SK-N-MC (cell line): ENCODE results near the gene WAC.
A peak's percentile ranks its signal among the peaks of the same experiment; 100 is the strongest.
"Not testable (repeated sequence)": the region's sequence is repeated elsewhere in the genome, so short reads cannot be mapped to it uniquely, and the experiment has no call there.

Experiments used
- DNase-seq: peaks from one replicate; pipeline ENCODE4 v3.0.0-alpha.2; 2011; ENCODE audit warnings: low read depth, low spot score
- H3K27ac ChIP-seq: fragments of 200-600 bp; sonication (generic); 2 replicates; pipeline ENCODE4 v1.5.1; 2016; ENCODE audit warnings: mixed run types
- H3K36me3 ChIP-seq: fragments of 200-600 bp; sonication (generic); 2 replicates; pipeline ENCODE4 v1.6.1; 2017; ENCODE audit warnings: antibody characterized with exemption, low read length, mixed read lengths; ENCODE audit not compliant: insufficient read depth
- H3K4me3 ChIP-seq: fragments of 200-600 bp; sonication (generic); 2 replicates; pipeline ENCODE4 v1.5.1; 2016
- H3K9ac ChIP-seq: fragments of 200-600 bp; sonication (generic); 2 replicates; pipeline ENCODE4 v1.8.0; 2017; ENCODE audit warnings: mixed run types, mixed read lengths; ENCODE audit not compliant: insufficient read length
- H3K9me3 ChIP-seq: fragments of 200-600 bp; sonication (generic); 2 replicates; pipeline ENCODE4 v1.6.1; 2017; ENCODE audit warnings: low read depth, mild to moderate bottlenecking, antibody characterized with exemption, low read length, moderate library complexity, mixed read lengths
- EZH2 ChIP-seq: fragments of 200-600 bp; sonication (generic); IDR thresholded peaks from one replicate; pipeline ENCODE4 v1.6.1; 2017; ENCODE audit warnings: antibody characterized with exemption
- FOXP2 ChIP-seq: optimal IDR thresholded peaks from 2 replicates; pipeline ENCODE3; 2011; ENCODE audit warnings: mild to moderate bottlenecking, moderate library complexity; ENCODE audit not compliant: insufficient read depth; ENCODE audit errors: extremely low read length, control extremely low read depth
- POLR2AphosphoS5 ChIP-seq: IDR thresholded peaks from 2 replicates; pipeline ENCODE4 v1.6.1; 2012; ENCODE audit warnings: mild to moderate bottlenecking, low read depth, low read length, borderline replicate concordance

WAC gene

GRCh38 chr10:28497313-28498126, 35.4 kb upstream of the WAC start:
- no peaks in the 10 kb centered on the region for H3K36me3 ChIP-seq
- no peak overlapping the region for H3K27ac ChIP-seq
- H3K9ac ChIP-seq: no peak overlapping the region
- no peak for TF ChIP-seq FOXP2
- TF ChIP-seq POLR2AphosphoS5: no peak
- TF ChIP-seq EZH2: no peak
- no peak for DNase-seq
- no peak overlapping the region for H3K4me3 ChIP-seq
- H3K9me3 ChIP-seq: no peaks in the 10 kb centered on the region

GRCh38 chr10:28500203-28500602, 32.7 kb upstream of the WAC start:
- not testable (repeated sequence) for DNase-seq, H3K27ac ChIP-seq, H3K9ac ChIP-seq, H3K9me3 ChIP-seq, H3K36me3 ChIP-seq, H3K4me3 ChIP-seq

- TF ChIP-seq EZH2 (no peak), POLR2AphosphoS5 (no peak), FOXP2 (no peak)
- no peaks in the 10 kb centered on the region for H3K9me3 ChIP-seq
- no peaks in the 10 kb centered on the region for H3K36me3 ChIP-seq
- H3K27ac ChIP-seq: no peak overlapping the region
- H3K9ac ChIP-seq: no peak overlapping the region
- no peak for DNase-seq
- H3K4me3 ChIP-seq: no peak overlapping the region
Measured at GRCh38 chr10:28503114-28503513, 29.8 kb upstream of the WAC start.

- Histone ChIP-seq H3K9ac (no peak overlapping the region), H3K4me3 (peak overlapping the region; percentile 18; the same call in 1 of the 2 replicates), H3K27ac (0 out of 2 replicates have a peak overlapping the region, but pooled peaks have one; percentile 13), H3K9me3 (no peaks in the 10 kb centered on the region), H3K36me3 (no peaks in the 10 kb centered on the region)
- no peak for DNase-seq
- TF ChIP-seq POLR2AphosphoS5: no peak
- no peak for TF ChIP-seq EZH2
- TF ChIP-seq FOXP2: no peak
Measured at GRCh38 chr10:28505359-28505959, 27.5 kb upstream of the WAC start.

- TF ChIP-seq POLR2AphosphoS5: no peak
- no peak overlapping the region for H3K4me3 ChIP-seq
- no peak for DNase-seq
- H3K9ac ChIP-seq: no peak overlapping the region
- H3K36me3 ChIP-seq: no peaks in the 10 kb centered on the region
- H3K9me3 ChIP-seq: no peaks in the 10 kb centered on the region
- no peak overlapping the region for H3K27ac ChIP-seq
Measured at GRCh38 chr10:28508304-28508925, 24.5 kb upstream of the WAC start.

- no peak overlapping the region for H3K4me3 ChIP-seq
- no peaks in the 10 kb centered on the region for H3K9me3 ChIP-seq
- H3K36me3 ChIP-seq: no peaks in the 10 kb centered on the region
- TF ChIP-seq FOXP2: no peak
- no peak for TF ChIP-seq EZH2
- no peak for TF ChIP-seq POLR2AphosphoS5
- no peak overlapping the region for H3K27ac ChIP-seq
- H3K9ac ChIP-seq: no peak overlapping the region
- no peak for DNase-seq
Measured at GRCh38 chr10:28509286-28509685, 23.6 kb upstream of the WAC start.

- no peak overlapping the region for H3K27ac ChIP-seq
- TF ChIP-seq POLR2AphosphoS5: no peak
- TF ChIP-seq EZH2: no peak
- no peak for TF ChIP-seq FOXP2
- no peaks in the 10 kb centered on the region for H3K9me3 ChIP-seq
- no peak overlapping the region for H3K9ac ChIP-seq
- no peak overlapping the region for H3K4me3 ChIP-seq
- H3K36me3 ChIP-seq: no peaks in the 10 kb centered on the region
- no peak for DNase-seq
Measured at GRCh38 chr10:28514648-28515047, 18.3 kb upstream of the WAC start.

- Histone ChIP-seq H3K36me3 (peaks cover 8% of the 10 kb centered on the region; the same call in 1 of the 2 replicates), H3K27ac (no peak overlapping the region), H3K9ac (no peak overlapping the region), H3K4me3 (no peak overlapping the region), H3K9me3 (no peaks in the 10 kb centered on the region)
- TF ChIP-seq EZH2 (no peak), FOXP2 (no peak), POLR2AphosphoS5 (no peak)
- DNase-seq: no peak
Measured at GRCh38 chr10:28520346-28520745, 12.6 kb upstream of the WAC start.

- not testable (repeated sequence) for H3K9ac ChIP-seq, H3K27ac ChIP-seq, DNase-seq, H3K4me3 ChIP-seq, H3K9me3 ChIP-seq
- H3K36me3 ChIP-seq: peaks cover 10% of the 10 kb centered on the region; the same call in 1 of the 2 replicates
Measured at GRCh38 chr10:28520828-28521227, 12.1 kb upstream of the WAC start.

GRCh38 chr10:28521961-28522360, 11.0 kb upstream of the WAC start:
- not testable (repeated sequence) for H3K9me3 ChIP-seq, H3K9ac ChIP-seq, DNase-seq, H3K4me3 ChIP-seq, H3K27ac ChIP-seq
- H3K36me3 ChIP-seq: peaks cover 11% of the 10 kb centered on the region; the same call in 1 of the 2 replicates
